HG03139 (cell line): ENCODE measurements around the gene CDR2L.
"Not testable (repeated sequence)": the region's sequence is repeated elsewhere in the genome, so short reads cannot be mapped to it uniquely, and the experiment has no call there.

Source experiments
- ATAC-seq: cut with Tn5 transposase; IDR thresholded peaks from one replicate; pipeline ENCODE4 v1.9.1; 2021; ENCODE audit not compliant: unreplicated experiment

Gene CDR2L

DNA sequence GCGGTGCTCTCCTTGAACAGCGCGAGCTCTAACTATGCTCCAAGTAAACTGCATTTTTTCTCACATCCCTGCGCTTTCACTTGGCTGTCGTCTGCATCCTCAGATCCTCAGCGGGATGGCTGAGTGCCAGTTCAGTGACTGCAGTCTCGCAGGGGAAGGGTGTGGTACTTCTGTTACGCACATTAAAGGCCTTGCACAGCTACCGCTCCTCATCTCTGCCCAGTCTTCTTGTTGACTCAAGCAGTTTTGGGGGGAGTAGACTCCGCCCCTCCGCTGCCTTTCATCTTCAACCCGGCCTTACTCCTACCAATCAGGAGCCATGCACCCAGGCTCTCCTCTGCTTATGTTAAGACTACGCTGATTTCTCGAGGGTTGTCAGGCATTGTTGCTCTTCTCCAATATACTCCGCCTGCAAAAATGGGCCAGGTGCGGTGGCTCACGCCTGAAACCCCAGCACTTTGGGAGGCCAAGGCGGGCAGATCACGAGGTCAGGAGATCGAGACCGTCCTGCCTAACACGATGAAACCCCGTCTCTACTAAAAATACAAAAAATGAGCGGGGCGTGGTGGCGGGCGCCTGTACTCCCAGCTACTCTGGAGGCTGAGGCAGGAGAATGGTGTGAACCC is 49.3 kb downstream of the CDR2L start:
- ATAC-seq = no peak

DNA sequence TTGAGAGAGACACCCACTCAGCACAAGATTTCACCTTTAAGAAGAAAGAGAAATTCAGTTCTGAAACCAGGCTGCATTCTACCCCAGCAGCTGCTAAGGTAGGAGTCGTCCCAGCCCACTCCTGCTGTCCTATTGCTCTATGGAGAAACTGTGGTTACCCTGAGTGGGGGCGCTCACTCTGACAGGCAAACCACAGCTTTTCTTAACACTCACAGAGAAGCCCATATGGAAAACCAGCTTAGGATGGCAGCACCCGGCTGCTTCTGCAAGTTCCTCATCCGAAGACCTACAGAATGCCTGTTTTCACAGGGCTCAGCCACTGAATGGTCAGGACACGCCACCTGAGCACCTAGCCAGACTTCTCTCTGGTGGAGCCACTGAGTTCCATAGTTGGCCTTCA is 51.8 kb downstream of the CDR2L start:
- no peak for ATAC-seq

DNA sequence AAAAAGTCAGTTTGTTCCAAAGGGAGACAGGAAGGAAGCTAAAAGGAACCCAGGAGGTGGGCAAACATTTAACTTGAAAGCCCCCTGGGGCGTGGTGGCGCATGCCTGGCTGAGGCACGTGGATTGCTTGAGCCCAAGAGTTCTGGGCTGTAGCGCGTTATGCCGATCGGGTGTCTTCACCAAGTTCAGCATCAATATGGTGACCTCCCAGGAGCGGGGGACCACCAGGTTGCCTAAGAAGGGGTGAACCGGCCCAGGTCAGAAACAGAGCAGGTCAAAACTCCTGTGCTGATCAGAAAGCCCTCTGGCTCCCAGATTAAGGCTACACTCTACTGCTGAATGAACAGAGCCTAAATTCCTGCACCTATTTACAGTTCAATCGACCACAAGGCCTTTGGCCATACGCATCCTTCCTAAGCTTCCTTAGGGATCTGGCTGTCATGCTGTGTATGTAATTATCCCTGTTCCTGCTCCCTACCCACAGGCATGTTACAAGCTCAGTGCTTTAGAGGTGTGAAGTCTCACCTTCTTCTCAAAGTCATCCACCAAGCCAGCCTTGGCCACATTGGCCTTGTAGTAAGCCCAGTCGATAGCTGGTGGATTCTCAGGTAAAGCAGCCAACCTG is 54.3 kb downstream of the CDR2L start:
- ATAC-seq = no peak

DNA sequence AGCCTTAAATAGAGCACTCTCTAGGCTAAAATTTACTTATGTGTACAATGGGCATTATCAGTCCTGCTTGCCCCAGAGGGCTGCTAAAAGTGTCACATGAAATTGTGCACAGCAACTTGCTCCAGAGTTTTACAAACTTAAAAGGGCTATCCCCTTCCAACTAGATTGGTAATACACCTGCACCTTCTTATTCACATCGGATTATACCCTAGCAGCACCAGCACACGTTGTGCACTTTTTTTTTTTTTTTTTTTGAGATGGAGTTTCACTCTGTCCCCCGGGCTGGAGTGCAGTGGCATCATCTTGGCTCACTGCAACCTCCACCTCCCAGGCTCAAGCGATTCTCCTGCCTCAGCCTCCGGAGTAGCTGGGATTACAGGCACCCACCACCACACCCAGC is 56.4 kb downstream of the CDR2L start:
- not testable (repeated sequence) for ATAC-seq

DNA sequence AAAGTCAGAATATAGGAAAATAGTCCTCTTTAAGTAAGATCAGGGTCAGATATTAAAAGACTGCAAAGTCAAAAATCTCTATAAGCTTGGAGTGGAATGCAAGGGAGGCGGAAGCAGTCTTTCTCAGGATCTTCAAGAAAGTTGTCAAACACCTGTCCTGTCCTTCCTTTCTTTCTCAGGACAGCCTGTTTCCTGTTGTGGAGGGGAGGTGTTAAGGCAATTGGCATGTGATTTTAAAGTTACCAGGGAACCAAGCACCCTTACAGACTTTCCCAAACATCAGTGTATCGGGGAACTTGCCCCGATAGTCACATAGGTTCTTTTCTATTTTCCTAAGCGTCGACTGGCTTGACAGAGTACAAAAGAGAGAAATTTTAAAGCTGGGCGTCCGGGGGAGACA is 57.3 kb downstream of the CDR2L start:
- ATAC-seq = no peak

DNA sequence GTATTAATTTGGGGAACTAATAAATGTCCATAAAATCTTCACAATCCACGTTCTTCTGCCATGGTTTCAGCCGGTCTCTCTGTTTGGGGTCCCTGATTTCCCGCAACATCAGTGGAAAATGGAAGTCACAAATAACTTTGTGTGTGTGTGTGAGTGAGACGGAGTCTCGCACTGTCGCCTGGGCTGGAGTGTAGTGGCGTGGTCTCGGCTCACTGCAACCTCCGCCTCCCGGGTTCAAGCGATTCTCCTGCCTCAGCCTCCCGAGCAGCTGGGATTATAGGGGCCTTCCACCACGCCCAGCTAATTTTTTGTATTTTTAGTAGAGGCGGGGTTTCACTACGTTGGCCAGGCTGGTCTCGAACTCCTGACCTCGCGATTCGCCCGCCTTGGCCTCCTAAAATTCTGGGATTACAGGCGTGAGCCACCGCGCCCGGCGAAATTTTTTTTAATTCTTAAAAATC is 58.5 kb downstream of the CDR2L start:
- ATAC-seq = not testable (repeated sequence)

DNA sequence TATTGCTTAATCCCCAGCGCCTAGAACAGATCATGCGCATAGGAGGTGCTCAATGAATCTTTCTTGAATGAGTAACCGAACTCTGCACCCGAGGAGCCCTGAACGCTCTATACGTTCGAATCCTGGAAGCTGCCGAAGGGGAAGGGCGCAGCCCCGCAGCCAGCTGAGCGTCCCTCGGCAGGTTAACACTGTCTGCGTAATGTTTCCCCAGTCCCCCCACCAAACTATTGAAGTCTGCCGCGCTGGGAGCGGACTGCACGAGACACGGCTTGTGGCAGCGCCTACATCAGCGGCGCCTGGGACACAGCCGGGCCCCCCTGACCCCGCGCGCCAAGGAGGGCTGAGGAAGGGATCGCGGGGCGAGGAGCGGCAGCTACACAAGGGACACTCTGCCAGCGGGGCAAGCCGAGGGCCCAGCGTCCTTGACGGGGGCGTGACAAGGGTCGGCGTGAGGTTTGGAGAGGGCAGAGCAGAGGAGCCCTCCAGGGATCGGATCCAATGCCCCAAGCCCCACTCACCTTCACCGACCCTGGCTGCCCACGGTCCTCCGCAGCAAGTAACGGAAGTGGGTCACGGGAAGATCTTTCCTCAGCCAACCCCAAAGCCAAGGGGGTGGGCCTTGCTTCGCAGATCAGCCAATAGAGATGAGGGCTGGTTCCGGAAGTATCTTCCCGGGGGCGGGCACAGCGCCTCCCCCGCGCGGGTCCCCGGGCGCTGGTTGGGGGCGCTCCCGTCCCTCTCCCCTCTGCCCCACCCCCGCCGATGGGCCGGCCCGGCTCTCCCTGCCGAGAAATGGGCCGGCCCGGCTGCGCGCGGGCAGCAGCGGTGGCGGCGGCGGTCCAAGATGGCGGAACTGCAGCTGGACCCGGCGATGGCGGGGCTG is 59.2 kb downstream of the CDR2L start, which contains the start of the genes ATP5PD and KCTD2:
Gene ATP5PD (minus strand): TSS at position 563 of the 883 bp plus-strand sequence. CDS start 4,319 bp downstream, outside the sequence.
Gene KCTD2 (plus strand): TSS at position 819 of the 883 bp plus-strand sequence. CDS start 26 bp downstream, at position 845.
- ATAC-seq = peak; percentile 91

DNA sequence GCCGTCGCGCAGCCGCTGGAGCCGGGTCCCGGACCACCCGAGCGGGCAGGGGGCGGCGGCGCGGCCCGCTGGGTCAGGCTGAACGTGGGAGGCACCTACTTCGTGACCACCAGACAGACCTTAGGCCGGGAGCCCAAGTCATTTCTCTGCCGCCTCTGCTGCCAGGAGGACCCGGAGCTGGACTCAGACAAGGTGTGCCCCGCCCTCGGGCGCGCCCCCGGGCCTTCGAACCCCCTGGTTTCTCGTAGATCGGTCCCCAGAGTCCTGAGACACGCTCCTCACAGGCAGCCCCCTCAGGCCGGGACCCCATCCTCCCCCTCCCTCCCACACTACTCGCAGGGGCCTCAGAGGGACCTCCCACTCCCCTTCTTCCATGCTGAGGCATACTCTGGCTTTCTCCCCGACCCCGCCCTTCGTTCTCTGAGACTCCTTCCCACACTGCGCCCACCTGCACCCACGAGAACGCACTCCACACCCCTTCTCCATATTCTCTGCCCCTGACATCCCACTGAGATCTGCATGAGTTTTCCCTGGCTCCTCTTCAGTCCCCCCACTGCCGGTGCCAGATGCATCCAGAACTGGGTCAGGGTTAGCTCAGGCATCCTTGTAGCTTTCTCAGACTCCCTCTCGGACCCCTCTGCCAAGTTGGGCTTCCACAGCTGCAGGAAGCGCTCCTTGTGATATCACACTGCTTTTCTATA is 60.1 kb downstream of the CDR2L start:
- ATAC-seq = peak; percentile 6

DNA sequence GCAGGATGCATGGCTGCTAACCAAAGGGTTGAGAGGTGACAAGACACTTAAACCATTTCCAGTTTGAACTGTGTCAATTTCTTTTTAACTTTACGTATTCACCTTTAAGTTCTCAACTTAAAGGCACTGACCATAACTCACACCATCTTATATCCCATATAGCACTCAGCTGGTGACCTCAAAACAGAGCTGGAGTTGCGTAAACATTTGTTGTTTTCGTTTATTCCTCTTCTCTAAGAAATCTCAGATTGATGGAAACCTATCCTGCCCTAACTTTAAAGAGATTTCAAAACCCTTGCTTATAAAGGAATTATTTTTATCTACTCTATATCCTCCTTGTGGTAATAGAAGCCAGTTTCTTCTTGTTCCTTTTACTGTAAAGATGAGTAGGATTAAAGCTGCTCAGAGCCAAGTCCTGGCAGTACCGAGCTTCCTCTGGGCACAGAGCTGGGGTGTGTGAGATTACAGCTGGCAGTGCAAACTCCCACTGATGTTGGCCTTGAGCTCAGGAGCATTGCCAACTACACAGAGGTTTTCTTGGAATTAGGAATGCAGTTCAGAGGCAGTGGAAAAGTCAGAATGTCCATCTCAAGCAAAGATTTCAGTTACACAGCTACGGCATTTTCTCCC is 60.9 kb downstream of the CDR2L start:
- no peak for ATAC-seq

DNA sequence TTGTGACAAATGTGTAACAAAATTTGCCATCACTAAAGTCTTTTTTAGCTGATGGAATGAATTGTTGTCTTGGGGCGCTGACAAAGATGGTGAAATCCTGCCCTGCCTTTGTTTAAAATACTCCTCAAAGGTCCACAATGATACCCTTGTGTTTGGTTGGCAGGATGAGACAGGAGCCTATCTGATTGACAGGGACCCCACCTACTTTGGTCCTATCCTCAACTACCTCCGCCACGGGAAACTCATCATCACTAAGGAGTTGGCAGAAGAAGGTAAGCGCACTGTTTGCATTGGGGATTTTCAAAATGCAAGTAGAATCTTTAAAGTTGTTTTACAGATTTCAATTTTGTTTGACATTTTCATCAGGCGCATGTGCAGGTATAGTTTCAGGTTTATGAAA is 61.6 kb downstream of the CDR2L start:
- no peak for ATAC-seq

DNA sequence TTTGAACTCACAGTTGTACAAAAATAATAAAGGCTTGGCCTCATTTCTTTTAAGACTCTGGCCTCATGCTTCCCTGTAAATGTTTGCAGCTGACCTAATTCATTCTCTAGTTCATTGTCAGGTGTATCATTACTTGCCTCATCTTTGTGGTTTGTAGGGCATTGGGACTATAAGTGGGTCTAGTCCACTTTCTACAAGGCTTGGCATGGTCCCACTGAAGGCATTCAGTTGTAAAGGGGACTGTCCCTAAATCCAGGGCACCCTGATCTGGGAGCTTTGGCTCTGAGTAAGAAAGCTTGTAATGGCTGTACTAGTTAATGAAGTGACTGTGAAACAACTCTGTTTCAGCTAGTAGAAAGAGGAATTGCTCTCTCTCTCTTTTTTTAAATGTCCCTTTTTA is 62.3 kb downstream of the CDR2L start:
- ATAC-seq = no peak

DNA sequence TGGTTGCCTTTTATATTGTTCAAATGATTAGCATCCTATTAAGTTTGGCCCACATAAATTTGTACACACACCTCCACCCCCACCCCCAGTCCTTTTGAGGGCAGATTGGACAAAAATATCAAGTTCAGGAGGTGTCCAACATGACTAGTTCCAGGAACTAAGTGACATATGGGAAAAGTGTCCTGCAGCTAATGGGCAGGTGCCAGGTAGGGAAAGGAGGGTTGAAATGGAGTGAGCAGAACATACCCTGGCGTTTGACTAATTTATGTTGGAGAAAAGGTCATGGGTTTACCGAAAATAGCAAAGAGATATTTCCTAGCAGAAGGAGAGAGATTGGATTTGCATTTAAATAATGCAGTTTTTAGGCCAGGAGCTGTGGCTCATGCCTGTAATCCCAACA is 64.5 kb downstream of the CDR2L start:
- no peak for ATAC-seq
